NCI-H1105 treated with DMSO at 0.1 percent for 48 hours (cell line): ENCODE measurements around the gene CLEC16A.
A peak's percentile ranks its signal among the peaks of the same experiment; 100 is the strongest.

Experiments used
- DNase-seq: peaks from one replicate; lab custom pipeline; 2025; lab: John Stamatoyannopoulos, UW

CLEC16A gene

GRCh38 chr16:11224096-11224893 is 279.9 kb downstream of the CLEC16A start:
- DNase-seq, result no peak

DNA sequence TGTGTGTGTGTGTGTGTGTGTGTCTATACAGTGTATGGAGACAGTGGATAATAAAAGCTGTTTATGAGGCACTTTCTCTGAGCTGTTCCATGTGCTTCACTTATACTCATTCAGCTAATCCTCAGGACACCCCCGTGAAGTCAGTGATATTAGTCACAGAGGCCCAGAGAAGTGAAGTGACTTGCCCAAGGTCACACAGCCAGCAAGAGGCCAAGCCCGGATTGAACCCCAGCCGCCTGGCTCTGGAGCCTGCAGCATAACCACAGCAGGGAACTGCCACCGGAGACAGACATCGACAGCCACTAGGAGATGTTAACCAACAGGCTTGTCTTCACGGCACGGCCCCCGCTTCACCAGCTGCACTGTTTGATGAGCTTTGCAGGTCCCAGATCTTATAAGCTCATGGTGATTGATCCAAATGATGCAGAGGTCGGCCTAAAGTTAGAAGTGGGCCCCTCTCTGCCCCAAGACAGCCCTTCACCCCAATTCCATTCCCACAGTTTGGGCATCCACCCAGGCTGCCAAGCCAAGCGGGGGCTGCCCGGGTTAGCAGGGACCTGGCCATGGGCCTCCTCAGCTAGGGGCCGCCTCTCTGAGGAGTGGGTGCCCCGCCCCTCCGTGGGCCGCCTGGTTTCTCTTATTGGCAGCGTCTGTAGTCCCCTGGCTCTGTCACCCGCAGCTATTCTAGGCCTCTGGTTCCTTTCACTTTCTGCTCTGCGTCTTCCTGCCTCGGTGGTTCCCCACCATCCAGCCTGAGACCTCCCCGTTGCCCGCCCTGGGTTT is 280.7 kb downstream of the CLEC16A start:
- DNase-seq, result no peak

GRCh38 chr16:11225677-11226549 is 281.5 kb downstream of the CLEC16A start:
- DNase-seq, result no peak

- DNase-seq, result no peak
These were observed 285.1 kb downstream of the CLEC16A start for GRCh38 chr16:11229432-11229831.

DNA sequence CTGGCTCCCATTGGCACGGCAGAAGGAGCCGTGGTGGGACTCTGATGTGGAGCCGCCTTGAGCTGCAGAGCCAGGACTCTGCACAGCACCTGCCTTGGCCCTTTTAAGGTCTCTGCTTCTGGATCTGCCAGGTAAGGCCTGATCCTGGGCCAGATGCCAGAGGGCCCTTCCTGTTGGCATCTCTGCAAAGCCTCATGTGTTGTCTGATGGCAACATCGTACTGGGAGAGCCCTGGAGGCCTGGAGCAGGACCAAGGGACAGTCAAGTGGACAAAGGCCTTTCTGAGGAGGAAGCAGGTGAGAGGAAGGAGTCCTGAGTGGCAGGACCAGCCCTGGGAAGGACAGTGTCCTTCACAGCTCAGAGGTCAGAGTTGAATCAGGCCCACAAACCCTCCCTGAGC is 285.5 kb downstream of the CLEC16A start:
- DNase-seq, result peak; percentile 13

GRCh38 chr16:11231367-11231970 is 287.1 kb downstream of the CLEC16A start:
- no peak for DNase-seq
